ENCODE measurements around the gene GTF2H4. TPM values are rescaled to one million over a fixed set of nuclear protein-coding genes. Genes with fewer than 3 reads are reported as not detected.

The GTF2H4 gene
- total RNA-seq, 1 donor, result 2.8 TPM

Other genes starting within 250 kb of the GTF2H4 start
- gene DHX16, start 235.2 kb upstream of the GTF2H4 start, total RNA-seq, result 8.2 TPM
- gene PPP1R18, start 221.6 kb upstream of the GTF2H4 start, total RNA-seq, result 81.8 TPM
- 4.5 TPM for gene NRM, start 217.2 kb upstream of the GTF2H4 start, total RNA-seq
- gene MDC1, start 190.9 kb upstream of the GTF2H4 start, total RNA-seq, result 6.4 TPM
- gene TUBB, start 187.9 kb upstream of the GTF2H4 start, total RNA-seq, result 99.5 TPM
- gene FLOT1, start 165.5 kb upstream of the GTF2H4 start, total RNA-seq, result 68.1 TPM
- gene IER3, start 163.7 kb upstream of the GTF2H4 start, total RNA-seq, result 546 TPM
- gene DDR1, start 23.7 kb upstream of the GTF2H4 start, total RNA-seq, result 2.5 TPM
- 10.0 TPM for gene VARS2, start 6.0 kb downstream of the GTF2H4 start, total RNA-seq
- gene SFTA2, start 24.0 kb downstream of the GTF2H4 start, total RNA-seq, result not detected
- gene MUCL3, start 32.8 kb downstream of the GTF2H4 start, total RNA-seq, result not detected
- gene MUC21, start 75.5 kb downstream of the GTF2H4 start, total RNA-seq, result not detected
- not detected for gene MUC22, start 102.3 kb downstream of the GTF2H4 start, total RNA-seq
- not detected for gene C6orf15, start 204.4 kb downstream of the GTF2H4 start, total RNA-seq
- gene PSORS1C1, start 206.6 kb downstream of the GTF2H4 start, total RNA-seq, result not detected
- not detected for gene CDSN, start 212.2 kb downstream of the GTF2H4 start, total RNA-seq
- gene PSORS1C2, start 230.9 kb downstream of the GTF2H4 start, total RNA-seq, result not detected
- 4.3 TPM for gene CCHCR1, start 249.6 kb downstream of the GTF2H4 start, total RNA-seq

Measured in mononuclear cell (primary cell).